ENCODE data around the gene DNM1.

- no peak for TF ChIP-seq CTCF (IDR thresholded peaks at IDR 0.05)
- TF ChIP-seq POLR2A (IDR thresholded peaks at IDR 0.05), result no peak
These were observed 54.1 kb downstream of the DNM1 start for GRCh38 chr9:128257086-128257825.
